Measurements from ENCODE around the gene TMEM108.

TMEM108 gene

GRCh38 chr3:133209871-133210550 is 171.8 kb downstream of the TMEM108 start:
- in situ Hi-C loops (cut with HindIII; ENCODE audit: low sequenced_read_pairs) = no loop called here

DNA sequence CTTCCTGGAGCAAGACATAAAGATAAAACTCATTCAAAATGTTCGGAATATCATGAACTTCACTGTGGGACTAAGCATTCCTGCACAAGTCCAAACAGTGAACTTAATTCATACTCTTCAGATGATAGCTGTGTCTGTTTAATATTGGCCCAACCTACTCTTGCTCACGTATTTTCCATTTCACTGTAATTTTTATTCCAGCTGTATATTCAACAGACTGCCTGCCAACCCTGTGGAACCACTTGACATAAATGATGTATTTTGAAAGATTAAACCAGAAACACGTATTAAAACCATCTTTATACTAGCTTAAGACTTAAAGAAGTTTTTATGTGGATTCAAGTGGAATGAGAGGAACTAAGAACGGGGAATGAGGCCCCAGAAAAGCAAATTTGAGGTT is 172.5 kb downstream of the TMEM108 start:
- in situ Hi-C loops (cut with HindIII; ENCODE audit: low sequenced_read_pairs) = no loop called here

GRCh38 chr3:133211449-133211848 is 173.3 kb downstream of the TMEM108 start:
- in situ Hi-C loops (cut with HindIII; ENCODE audit: low sequenced_read_pairs) = no loop called here

DNA sequence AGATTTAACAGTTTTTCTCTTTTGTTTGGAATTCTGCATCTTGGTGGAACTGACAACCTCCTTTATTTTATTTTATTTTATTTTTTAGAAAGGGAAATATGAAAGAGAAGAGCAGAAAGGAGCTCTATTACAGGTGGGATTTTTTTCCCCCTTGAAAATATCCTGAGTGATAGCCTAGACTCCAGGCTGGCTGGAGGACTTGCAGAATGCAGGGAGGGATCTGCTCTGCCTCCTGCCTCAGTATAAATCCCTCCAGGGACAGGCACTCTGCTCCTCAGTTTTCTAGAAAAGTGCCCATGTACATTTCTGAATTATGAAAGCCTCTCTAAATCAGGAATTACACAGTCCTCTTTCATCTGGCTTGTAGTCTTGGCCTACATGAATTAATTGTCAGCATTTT is 173.7 kb downstream of the TMEM108 start:
- in situ Hi-C loops (cut with HindIII; ENCODE audit: low sequenced_read_pairs) = no loop called here

DNA sequence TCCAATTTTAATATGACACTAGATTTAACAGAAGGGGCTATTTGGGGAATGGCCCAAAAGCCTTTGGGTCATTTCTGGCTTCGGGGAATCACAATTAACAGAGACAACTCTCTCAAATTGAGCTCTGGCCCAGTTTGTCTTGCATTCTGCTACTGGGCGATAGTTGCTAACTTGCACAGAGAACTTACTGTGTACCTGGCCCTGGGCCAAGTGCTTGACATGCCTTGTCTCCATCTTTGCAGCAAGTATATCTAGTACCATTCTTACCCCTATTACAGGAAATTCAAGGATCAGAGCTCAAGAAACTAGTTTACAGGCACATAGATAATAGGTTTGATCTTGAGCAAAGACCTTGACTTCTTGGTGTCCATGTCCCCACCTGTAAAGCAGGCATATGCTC is 175.7 kb downstream of the TMEM108 start:
- in situ Hi-C loops (cut with HindIII; ENCODE audit: low sequenced_read_pairs) = no loop called here

DNA sequence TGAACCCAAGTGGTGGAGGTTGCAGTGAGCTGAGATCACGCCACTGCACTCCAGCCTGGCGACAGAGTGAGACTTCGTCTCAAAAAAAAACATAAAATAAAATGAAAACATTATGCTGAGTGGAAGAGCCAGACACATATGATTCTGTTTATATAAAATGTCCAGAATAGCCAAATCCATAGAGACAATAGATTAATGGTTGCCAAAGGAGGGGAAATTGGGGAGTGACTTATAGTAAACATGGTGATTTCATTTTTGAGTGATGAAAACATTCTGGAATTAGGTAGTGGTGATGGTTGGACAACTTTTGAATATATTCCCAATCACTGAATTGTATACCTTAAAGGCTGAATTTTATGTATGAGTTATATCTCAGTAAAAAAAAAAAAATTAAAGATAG is 189.6 kb downstream of the TMEM108 start:
- in situ Hi-C loops (cut with HindIII; ENCODE audit: low sequenced_read_pairs) = no loop called here

DNA sequence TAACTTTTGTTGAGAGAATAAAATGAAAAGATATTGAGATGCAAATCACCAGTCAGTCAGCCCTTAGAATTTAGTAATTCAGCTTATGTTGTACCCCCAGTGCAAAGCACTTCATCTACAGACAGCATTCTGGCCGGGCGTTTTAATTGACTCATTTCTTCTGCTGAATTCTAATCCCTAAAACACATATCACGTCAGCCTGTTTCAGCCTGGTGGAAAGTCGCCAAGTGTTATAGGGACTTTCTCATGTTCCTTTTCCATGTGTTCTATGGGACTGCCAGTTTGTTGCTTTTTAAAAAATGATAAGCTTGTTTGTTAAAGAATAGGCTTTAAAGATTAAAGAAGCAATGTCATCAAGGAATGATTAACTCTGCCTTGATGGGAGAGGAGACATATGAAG is 192.0 kb downstream of the TMEM108 start:
- in situ Hi-C loops (cut with HindIII; ENCODE audit: low sequenced_read_pairs) = no loop called here

GRCh38 chr3:133236901-133237300 is 198.7 kb downstream of the TMEM108 start:
- in situ Hi-C loops (cut with HindIII; ENCODE audit: low sequenced_read_pairs) = no loop called here

DNA sequence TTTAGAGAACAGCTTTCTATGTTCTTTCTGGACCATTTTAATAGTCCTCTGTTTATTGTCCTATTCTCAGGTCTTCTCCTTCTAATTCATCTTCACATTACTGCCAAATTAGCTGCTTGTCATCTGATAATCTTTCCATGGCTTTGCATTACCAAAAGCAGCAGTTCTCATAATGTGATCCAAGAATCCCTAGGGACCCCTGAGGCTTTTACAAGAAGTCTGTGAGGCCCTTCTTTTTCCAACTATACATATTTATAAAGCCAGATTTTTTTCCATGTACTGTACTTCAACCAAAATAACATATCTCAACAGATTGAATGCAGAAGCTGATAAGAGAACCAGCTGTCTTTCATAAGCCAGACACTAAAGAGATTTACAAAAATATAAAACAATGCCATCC is 199.2 kb downstream of the TMEM108 start:
- in situ Hi-C loops (cut with HindIII; ENCODE audit: low sequenced_read_pairs) = no loop called here

DNA sequence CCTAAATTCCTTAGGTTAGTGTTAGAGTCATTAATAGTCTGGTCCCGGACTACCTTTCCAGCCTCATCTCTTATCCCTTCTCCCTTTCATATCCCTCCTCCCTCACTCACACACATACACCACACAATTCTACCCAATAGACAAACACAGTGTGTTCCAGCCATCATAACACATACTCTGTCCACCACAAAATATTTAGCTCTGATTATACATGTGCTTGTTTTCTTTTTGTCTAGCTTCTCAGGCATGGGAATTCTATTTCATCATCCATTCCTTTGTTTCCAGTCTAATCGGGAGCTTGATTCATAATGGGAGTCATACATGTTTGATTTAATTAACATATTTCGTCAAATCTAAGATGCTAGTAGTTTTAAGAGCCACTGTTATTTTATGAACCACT is 199.8 kb downstream of the TMEM108 start:
- in situ Hi-C loops (cut with HindIII; ENCODE audit: low sequenced_read_pairs) = no loop called here

- in situ Hi-C loops (cut with HindIII; ENCODE audit: low sequenced_read_pairs) = no loop called here
Measured at GRCh38 chr3:133246119-133246518, 207.9 kb downstream of the TMEM108 start.

DNA sequence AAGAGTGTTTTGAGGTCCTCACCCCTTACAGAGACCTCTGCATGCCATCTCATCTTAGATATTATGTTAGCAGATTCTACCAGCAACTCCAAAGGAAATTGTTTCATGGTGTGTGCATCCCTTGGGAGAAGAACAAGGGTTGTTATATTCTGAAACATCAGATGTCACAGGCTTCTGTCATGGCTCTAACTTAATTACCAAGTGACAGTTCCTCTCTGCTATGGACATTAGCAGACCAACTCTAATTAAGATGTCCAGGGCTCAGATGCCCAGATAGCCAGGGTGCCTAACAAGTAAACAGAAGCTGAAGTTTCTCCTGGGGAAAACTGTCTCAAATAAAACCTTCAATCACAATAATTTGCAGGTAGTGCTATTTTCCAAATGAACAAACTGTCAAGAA is 208.6 kb downstream of the TMEM108 start:
- in situ Hi-C loops (cut with HindIII; ENCODE audit: low sequenced_read_pairs) = no loop called here

- in situ Hi-C loops (cut with HindIII; ENCODE audit: low sequenced_read_pairs) = no loop called here
Measured at GRCh38 chr3:133248389-133248788, 210.2 kb downstream of the TMEM108 start.

- in situ Hi-C loops (cut with HindIII; ENCODE audit: low sequenced_read_pairs) = no loop called here
Measured at GRCh38 chr3:133249490-133249889, 211.3 kb downstream of the TMEM108 start.

GRCh38 chr3:133254151-133254550 is 216.0 kb downstream of the TMEM108 start:
- in situ Hi-C loops (cut with HindIII; ENCODE audit: low sequenced_read_pairs) = no loop called here

DNA sequence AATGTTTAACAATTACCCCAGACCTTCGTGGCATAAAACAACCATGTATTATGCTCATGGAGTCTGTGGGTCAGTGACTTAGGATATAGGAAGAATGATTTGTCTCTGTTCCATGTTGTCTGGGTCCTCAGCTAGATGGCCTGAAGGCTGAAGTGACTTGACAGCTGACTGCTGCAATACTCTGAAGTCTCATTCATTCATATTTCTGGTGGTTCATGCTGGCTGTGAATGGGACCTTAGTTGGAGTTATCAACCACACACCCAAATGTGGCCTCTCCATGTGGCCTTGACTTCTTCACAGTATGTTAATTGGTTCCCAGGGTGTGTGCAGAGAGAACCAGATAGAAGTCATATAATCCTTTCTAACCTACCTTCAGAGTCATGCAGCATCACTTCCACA is 216.5 kb downstream of the TMEM108 start:
- in situ Hi-C loops (cut with HindIII; ENCODE audit: low sequenced_read_pairs) = no loop called here

DNA sequence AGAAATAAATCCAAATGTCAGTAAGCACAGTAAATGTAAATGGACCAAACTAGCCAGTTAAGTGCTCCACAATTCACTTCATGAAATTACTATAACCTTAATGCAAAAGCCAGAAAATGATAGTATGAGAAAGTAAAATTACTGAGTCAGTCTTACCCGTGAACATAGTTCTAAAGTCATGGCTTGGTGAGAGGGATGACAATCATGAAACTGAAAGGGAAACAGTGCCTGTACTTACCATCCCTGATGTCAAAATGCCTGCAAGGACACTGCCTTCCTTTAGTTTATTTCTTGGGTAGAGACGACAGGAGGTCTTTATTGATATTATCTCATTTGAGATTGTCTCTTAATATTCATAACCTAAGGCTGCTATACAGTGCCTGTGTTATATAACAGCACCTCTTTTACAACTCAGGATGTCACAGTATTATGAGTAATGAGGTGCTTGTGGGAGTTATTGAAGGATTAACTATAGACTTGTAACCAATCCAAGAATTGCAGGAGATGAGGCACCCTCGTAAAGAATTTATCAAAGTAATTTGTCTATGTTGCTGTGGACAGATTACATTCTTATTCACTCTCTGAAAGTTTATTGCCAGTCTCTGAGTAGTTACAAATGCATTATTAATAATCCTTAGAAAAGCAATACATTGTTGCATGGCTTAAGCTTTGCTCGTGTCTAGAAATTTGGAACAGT is 218.7 kb downstream of the TMEM108 start:
- in situ Hi-C loops (cut with HindIII; ENCODE audit: low sequenced_read_pairs) = no loop called here

DNA sequence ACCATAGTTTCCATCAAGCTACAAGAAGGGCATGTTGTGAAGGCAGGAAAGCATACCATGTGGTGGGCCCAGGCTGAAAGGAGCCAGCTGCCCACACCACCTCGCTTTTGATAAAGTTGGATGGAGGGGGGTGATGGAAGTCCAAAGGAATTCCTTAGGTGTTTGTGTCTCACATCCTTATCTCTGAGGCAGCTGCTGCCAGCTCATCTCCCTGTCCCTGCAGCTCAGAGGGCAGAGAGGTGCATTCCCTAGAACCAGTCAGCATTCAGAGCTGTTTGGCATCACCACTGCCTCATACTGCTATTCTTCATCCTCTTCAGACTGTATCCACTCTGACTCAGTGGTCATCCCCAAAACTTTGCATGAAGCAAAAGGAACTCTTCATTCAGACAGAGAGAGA is 220.2 kb downstream of the TMEM108 start:
- in situ Hi-C loops (cut with HindIII; ENCODE audit: low sequenced_read_pairs) = no loop called here

DNA sequence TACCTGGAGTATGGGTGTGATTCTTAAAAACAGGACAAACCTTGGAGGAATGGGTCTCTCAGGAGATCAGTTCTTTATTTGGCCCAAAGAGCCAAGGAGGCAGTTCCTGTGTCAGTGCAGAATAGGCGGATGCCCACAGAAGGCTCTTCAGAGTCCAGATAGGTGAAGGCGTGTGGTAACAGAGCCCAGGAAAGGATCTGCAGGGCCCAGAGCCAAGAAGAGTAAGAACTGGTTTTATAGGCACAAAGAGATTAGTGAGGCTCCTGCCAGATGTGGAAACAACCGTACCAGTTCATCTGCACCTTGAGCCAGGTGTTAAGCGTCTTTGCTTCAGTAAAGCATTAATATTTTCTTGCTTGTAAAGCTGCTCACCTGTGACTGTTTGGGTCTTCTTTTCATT is 221.6 kb downstream of the TMEM108 start:
- in situ Hi-C loops (cut with HindIII; ENCODE audit: low sequenced_read_pairs) = no loop called here

GRCh38 chr3:133262333-133262732 is 224.1 kb downstream of the TMEM108 start:
- in situ Hi-C loops (cut with HindIII; ENCODE audit: low sequenced_read_pairs) = no loop called here

- in situ Hi-C loops (cut with HindIII; ENCODE audit: low sequenced_read_pairs) = no loop called here
Measured at GRCh38 chr3:133264920-133265319, 226.7 kb downstream of the TMEM108 start.

- in situ Hi-C loops (cut with HindIII; ENCODE audit: low sequenced_read_pairs) = no loop called here
Measured at GRCh38 chr3:133268726-133269134, 230.5 kb downstream of the TMEM108 start.

- in situ Hi-C loops (cut with HindIII; ENCODE audit: low sequenced_read_pairs) = no loop called here
Measured at GRCh38 chr3:133269393-133269792, 231.2 kb downstream of the TMEM108 start.

Data from DLD1 (cell line).